HepG2 (cell line): Measurements from ENCODE around the gene ST3GAL2. TPM values are rescaled to one million over a fixed set of nuclear protein-coding genes. Genes with fewer than 3 reads are reported as not detected.

Experiments
- CHD4 ChIP-seq: fragments of 200-600 bp; sonication (generic); IDR thresholded peaks from 2 replicates; pipeline ENCODE4 v1.7.0; 2017; ENCODE audit warnings: mild to moderate bottlenecking, low read length, borderline replicate concordance
- DNMT3B ChIP-seq: conservative IDR thresholded peaks from 2 replicates; pipeline ENCODE4 v1.6.1; 2016; ENCODE audit warnings: missing biosample characterization, control low read depth
- EED ChIP-seq: sonication (generic); formaldehyde crosslinking; IDR thresholded peaks from 2 replicates; pipeline ENCODE4 v1.5.0; 2020; ENCODE audit warnings: mild to moderate bottlenecking, missing genetic modification reagents
- GATA4 ChIP-seq: sonication (generic); IDR thresholded peaks from 2 replicates; pipeline ENCODE4 v1.6.1; 2016; ENCODE audit warnings: antibody characterized with exemption, low read depth, borderline replicate concordance
- GLI4 ChIP-seq: sonication (generic); formaldehyde crosslinking; IDR thresholded peaks from 2 replicates; pipeline ENCODE4 v1.5.1; 2020; ENCODE audit warnings: missing genetic modification reagents, mild to moderate bottlenecking, moderate library complexity, borderline replicate concordance
- GTF2F1 ChIP-seq: fragments of 150-350 bp; IDR thresholded peaks from 2 replicates; pipeline ENCODE4 v1.6.1; 2014; ENCODE audit warnings: low read length
- NKX3-1 ChIP-seq: sonication (generic); formaldehyde crosslinking; IDR thresholded peaks from 2 replicates; pipeline ENCODE4 v1.5.0; 2020; ENCODE audit warnings: missing genetic modification reagents
- PAX8 ChIP-seq: sonication (generic); formaldehyde crosslinking; IDR thresholded peaks from 2 replicates; pipeline ENCODE4 v1.8.0; 2022; ENCODE audit warnings: mild to moderate bottlenecking, missing genetic modification reagents, borderline replicate concordance
- PITX1 ChIP-seq: sonication (generic); formaldehyde crosslinking; IDR thresholded peaks from 2 replicates; pipeline ENCODE4 v1.5.1; 2020; ENCODE audit warnings: mild to moderate bottlenecking, missing genetic modification reagents
- RFX3 ChIP-seq: IDR thresholded peaks from 2 replicates; pipeline ENCODE4 v1.6.1; 2016; ENCODE audit warnings: missing biosample characterization, missing genetic modification reagents
- SALL1 ChIP-seq: sonication (generic); formaldehyde crosslinking; IDR thresholded peaks from 2 replicates; pipeline ENCODE4 v1.8.0; 2022; ENCODE audit warnings: mild to moderate bottlenecking, missing genetic modification reagents
- SIN3A ChIP-seq: IDR thresholded peaks from 2 replicates; pipeline ENCODE4 v1.6.1; 2011; ENCODE audit warnings: low read depth, mild to moderate bottlenecking, control low read depth, low read length, borderline replicate concordance
- SRSF4 ChIP-seq: fragments of 200-400 bp; formaldehyde crosslinking; IDR thresholded peaks from one replicate; pipeline ENCODE4 v1.6.1; 2018; ENCODE audit warnings: mild to moderate bottlenecking, low read depth, low read length, moderate library complexity; ENCODE audit not compliant: poor library complexity, severe bottlenecking
- TBX2 ChIP-seq: sonication (generic); formaldehyde crosslinking; IDR thresholded peaks from 2 replicates; pipeline ENCODE4 v1.5.0; 2020; ENCODE audit warnings: missing genetic modification reagents, mild to moderate bottlenecking, borderline replicate concordance
- TMF1 ChIP-seq: sonication (generic); formaldehyde crosslinking; IDR thresholded peaks from 2 replicates; pipeline ENCODE4 v1.8.1; 2022; ENCODE audit warnings: low read depth, missing genetic modification reagents
- ZIK1 ChIP-seq: sonication (generic); formaldehyde crosslinking; IDR thresholded peaks from 2 replicates; pipeline ENCODE4 v1.5.0; 2020; ENCODE audit warnings: mild to moderate bottlenecking, low read depth, missing genetic modification reagents, borderline replicate concordance
- ZNF34 ChIP-seq: sonication (generic); formaldehyde crosslinking; IDR thresholded peaks from 2 replicates; pipeline ENCODE4 v1.4.0; 2020; ENCODE audit warnings: mild to moderate bottlenecking, missing genetic modification reagents, borderline replicate concordance
- ZNF563 ChIP-seq: sonication (generic); formaldehyde crosslinking; IDR thresholded peaks from 2 replicates; pipeline ENCODE4 v1.8.0; 2022; ENCODE audit warnings: mild to moderate bottlenecking, moderate library complexity, missing genetic modification reagents
- ZNF652 ChIP-seq: IDR thresholded peaks from 2 replicates; pipeline ENCODE4 v1.6.1; 2016; ENCODE audit warnings: low read depth, borderline replicate concordance
- ZNF879 ChIP-seq: sonication (generic); formaldehyde crosslinking; IDR thresholded peaks from 2 replicates; pipeline ENCODE4 v1.8.1; 2023; ENCODE audit warnings: missing genetic modification reagents
- ZSCAN22 ChIP-seq: sonication (generic); formaldehyde crosslinking; IDR thresholded peaks from 2 replicates; pipeline ENCODE4 v1.4.0; 2020; ENCODE audit warnings: mild to moderate bottlenecking, missing genetic modification reagents
- polyA plus RNA-seq, 8 experiments: library from polyadenylated mRNA; depleted of rRNA in 3 of 8; stranded (reverse) in 7 of 8; unstranded in 1 of 8; fragments of >200 nt; fragmentation: Illumina TruSeq in 4 of 8; extraction: Trizol in 4 of 8; gene quantifications; 2 replicates each; pipeline versions ENCODE4 v1.2.1 to v1.2.3, GENCODE V29; 2011 to 2016; ENCODE audit warnings: low read depth in 4 of 8, missing spikeins in 1 of 8, mixed read lengths in 1 of 8; ENCODE audit not compliant: insufficient read depth in 1 of 8
- total RNA-seq, 5 experiments: library from RNA; depleted of rRNA; stranded (reverse); fragments of >200 nt; fragmentation: Illumina TruSeq; extraction: Trizol; gene quantifications; 2 replicates each; pipeline ENCODE4 v1.2.3, GENCODE V29; 2016; ENCODE audit warnings: low read depth in 1 of 5
- TF ChIP-seq, protein P1 (sequence below): sonication (generic); formaldehyde crosslinking; IDR thresholded peaks from 2 replicates; pipeline ENCODE4 v1.4.0; 2020; ENCODE audit warnings: mild to moderate bottlenecking, low read depth, missing genetic modification reagents
- TF ChIP-seq, protein P2 (sequence below): sonication (generic); formaldehyde crosslinking; conservative IDR thresholded peaks from 2 replicates; pipeline ENCODE4 v1.5.0; 2020; ENCODE audit warnings: missing genetic modification reagents
- TF ChIP-seq, protein P3 (sequence below): sonication (generic); formaldehyde crosslinking; IDR thresholded peaks from 2 replicates; pipeline ENCODE4 v1.8.0; 2022; ENCODE audit warnings: missing genetic modification reagents, mild to moderate bottlenecking, inconsistent platforms, borderline replicate concordance
- TF ChIP-seq, protein P4 (sequence below): sonication (generic); formaldehyde crosslinking; IDR thresholded peaks from 2 replicates; pipeline ENCODE4 v1.5.0; 2020; ENCODE audit warnings: missing genetic modification reagents, mild to moderate bottlenecking, borderline replicate concordance
- TF ChIP-seq, protein P5 (sequence below): IDR thresholded peaks from 2 replicates; pipeline ENCODE4 v1.6.1; 2016; ENCODE audit warnings: low read depth, borderline replicate concordance

Gene ST3GAL2
- total and polyA plus RNA-seq, 2 of the 13 experiments (the other 11 are each of a cell fraction or from before 2014, with no cell fraction given): 16.3 to 24.9 TPM

DNA sequence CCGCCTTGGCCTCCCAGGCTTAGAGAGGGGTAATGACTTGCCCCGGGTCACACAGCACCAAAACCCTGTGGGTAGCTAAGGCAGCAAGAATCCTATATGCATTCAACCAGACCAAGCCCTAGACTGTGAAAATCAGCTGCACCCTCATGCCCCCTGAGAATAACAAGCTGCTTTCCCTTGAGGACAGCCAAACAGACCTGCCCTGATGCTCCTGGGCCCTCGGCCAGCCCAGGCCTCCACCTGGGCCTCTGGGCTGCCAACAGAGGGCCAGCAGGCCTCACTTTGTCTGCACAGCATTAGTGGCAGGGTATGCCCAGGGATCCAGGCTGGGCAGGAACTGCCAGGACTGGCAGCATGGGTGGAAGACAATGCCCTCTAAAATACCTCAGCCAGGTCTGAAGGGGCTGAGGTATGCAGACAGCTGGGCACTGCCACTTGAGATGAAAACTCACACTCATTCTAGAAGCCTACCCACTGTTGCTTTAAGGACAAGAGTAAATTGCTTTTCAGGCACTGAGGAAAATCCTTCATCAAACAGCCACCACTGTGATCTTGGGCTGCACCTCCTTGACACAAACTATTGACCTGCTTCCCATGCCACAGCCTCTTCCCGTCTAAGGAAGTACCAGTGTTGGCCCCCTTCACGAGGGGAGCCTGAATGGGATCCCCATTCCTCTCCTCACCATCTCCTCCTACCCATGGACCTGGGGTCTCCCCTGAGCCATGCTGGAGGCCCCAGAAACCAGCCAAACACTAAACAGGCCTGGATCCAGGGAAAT, 8.8 kb downstream of the ST3GAL2 start (continued):
- no peak for TF ChIP-seq PAX8 (CRISPR knock-in tag)
- no peak for TF ChIP-seq ZNF652 (CRISPR knock-in tag)
- TF ChIP-seq TBX2 (CRISPR knock-in tag): 0 out of 2 replicates have a peak, but pooled peaks have one; percentile 26
- TF ChIP-seq, protein P1, sequence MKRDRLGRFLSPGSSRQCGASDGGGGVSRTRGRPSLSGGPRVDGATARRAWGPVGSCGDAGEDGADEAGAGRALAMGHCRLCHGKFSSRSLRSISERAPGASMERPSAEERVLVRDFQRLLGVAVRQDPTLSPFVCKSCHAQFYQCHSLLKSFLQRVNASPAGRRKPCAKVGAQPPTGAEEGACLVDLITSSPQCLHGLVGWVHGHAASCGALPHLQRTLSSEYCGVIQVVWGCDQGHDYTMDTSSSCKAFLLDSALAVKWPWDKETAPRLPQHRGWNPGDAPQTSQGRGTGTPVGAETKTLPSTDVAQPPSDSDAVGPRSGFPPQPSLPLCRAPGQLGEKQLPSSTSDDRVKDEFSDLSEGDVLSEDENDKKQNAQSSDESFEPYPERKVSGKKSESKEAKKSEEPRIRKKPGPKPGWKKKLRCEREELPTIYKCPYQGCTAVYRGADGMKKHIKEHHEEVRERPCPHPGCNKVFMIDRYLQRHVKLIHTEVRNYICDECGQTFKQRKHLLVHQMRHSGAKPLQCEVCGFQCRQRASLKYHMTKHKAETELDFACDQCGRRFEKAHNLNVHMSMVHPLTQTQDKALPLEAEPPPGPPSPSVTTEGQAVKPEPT (CRISPR knock-in tag): peak; percentile 63; the same call in 1 of the 2 replicates
- 0 out of 2 replicates have a peak, but pooled peaks have one; percentile 10 for TF ChIP-seq PITX1
- TF ChIP-seq TMF1 (CRISPR knock-in tag): no peak
- TF ChIP-seq ZNF34 (CRISPR knock-in tag): no peak
- TF ChIP-seq, protein P2, sequence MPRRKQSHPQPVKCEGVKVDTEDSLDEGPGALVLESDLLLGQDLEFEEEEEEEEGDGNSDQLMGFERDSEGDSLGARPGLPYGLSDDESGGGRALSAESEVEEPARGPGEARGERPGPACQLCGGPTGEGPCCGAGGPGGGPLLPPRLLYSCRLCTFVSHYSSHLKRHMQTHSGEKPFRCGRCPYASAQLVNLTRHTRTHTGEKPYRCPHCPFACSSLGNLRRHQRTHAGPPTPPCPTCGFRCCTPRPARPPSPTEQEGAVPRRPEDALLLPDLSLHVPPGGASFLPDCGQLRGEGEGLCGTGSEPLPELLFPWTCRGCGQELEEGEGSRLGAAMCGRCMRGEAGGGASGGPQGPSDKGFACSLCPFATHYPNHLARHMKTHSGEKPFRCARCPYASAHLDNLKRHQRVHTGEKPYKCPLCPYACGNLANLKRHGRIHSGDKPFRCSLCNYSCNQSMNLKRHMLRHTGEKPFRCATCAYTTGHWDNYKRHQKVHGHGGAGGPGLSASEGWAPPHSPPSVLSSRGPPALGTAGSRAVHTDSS (CRISPR knock-in tag): no peak
- TF ChIP-seq SALL1 (CRISPR knock-in tag): no peak
- TF ChIP-seq, protein P3, sequence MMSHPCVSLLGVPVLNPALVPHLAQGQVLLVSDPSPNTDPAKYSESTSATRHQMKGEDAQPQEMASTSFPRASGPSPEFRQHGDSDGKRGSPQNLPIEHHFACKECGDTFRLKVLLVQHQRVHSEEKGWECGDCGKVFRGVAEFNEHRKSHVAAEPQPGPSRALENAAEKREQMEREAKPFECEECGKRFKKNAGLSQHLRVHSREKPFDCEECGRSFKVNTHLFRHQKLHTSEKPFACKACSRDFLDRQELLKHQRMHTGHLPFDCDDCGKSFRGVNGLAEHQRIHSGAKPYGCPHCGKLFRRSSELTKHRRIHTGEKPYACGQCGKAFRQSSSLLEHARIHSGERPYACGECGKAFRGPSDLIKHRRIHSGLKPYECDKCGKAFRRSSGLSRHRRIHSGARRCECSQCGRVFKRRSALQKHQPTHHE (CRISPR knock-in tag): no peak
- TF ChIP-seq GTF2F1: no peak
- no peak for TF ChIP-seq ZNF879
- no peak for TF ChIP-seq DNMT3B (CRISPR knock-in tag)
- no peak for TF ChIP-seq GLI4 (CRISPR knock-in tag)
- no peak; the same call in 1 of the 2 replicates for TF ChIP-seq ZIK1 (CRISPR knock-in tag)
- TF ChIP-seq EED (CRISPR knock-in tag): peak; percentile 66; the same call in 1 of the 2 replicates
- no peak for TF ChIP-seq SRSF4
- TF ChIP-seq, protein P4, sequence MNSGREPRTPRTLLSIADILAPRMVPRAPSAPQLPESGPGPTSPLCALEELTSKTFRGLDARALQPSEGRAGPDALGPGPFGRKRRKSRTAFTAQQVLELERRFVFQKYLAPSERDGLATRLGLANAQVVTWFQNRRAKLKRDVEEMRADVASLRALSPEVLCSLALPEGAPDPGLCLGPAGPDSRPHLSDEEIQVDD: no peak
- no peak for TF ChIP-seq GATA4
- TF ChIP-seq, protein P5, sequence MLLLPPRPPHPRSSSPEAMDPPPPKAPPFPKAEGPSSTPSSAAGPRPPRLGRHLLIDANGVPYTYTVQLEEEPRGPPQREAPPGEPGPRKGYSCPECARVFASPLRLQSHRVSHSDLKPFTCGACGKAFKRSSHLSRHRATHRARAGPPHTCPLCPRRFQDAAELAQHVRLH: no peak
- TF ChIP-seq ZSCAN22 (CRISPR knock-in tag): no peak
- no peak for TF ChIP-seq RFX3 (CRISPR knock-in tag)
- TF ChIP-seq SIN3A: no peak
- no peak for TF ChIP-seq CHD4
- no peak for TF ChIP-seq ZNF563 (CRISPR knock-in tag)
- TF ChIP-seq NKX3-1 (CRISPR knock-in tag): no peak
